H9 (cell line): ENCODE results near the gene STAG2. TPM values are rescaled to one million over a fixed set of nuclear protein-coding genes. Genes with fewer than 3 reads are reported as not detected.

Experiments
- DNase-seq: peaks from one replicate; pipeline ENCODE4 v3.0.0-alpha.2; 2017
- H2AFZ ChIP-seq: one replicate; pipeline ENCODE4 v1.6.1; 2013; ENCODE audit warnings: mild to moderate bottlenecking, low read length, control low read depth, moderate library complexity
- H2AK5ac ChIP-seq: 2 replicates; pipeline ENCODE4 v1.6.1; 2013; ENCODE audit warnings: low read length, control low read depth, mixed read lengths; ENCODE audit not compliant: insufficient read length
- H2BK120ac ChIP-seq: one replicate; pipeline ENCODE4 v1.6.1; 2013; ENCODE audit warnings: low read depth, mild to moderate bottlenecking, low read length, control low read depth, inconsistent platforms; ENCODE audit not compliant: poor library complexity, severe bottlenecking
- H2BK12ac ChIP-seq: 2 replicates; pipeline ENCODE4 v1.6.1; 2013; ENCODE audit warnings: low read length, control low read depth, mixed read lengths, low read depth; ENCODE audit not compliant: insufficient read length
- H2BK15ac ChIP-seq: 2 replicates; pipeline ENCODE4 v1.6.1; 2013; ENCODE audit warnings: low read depth, low read length, control low read depth
- H2BK20ac ChIP-seq: one replicate; pipeline ENCODE4 v1.6.1; 2013; ENCODE audit warnings: low read depth, mild to moderate bottlenecking, low read length, control low read depth, inconsistent platforms; ENCODE audit not compliant: poor library complexity, severe bottlenecking
- H2BK5ac ChIP-seq: 2 replicates; pipeline ENCODE4 v1.6.1; 2013; ENCODE audit warnings: low read length, control low read depth, mixed read lengths; ENCODE audit not compliant: insufficient read length
- H3K14ac ChIP-seq: 2 replicates; pipeline ENCODE4 v1.6.1; 2013; ENCODE audit warnings: low read length, control low read depth; ENCODE audit not compliant: insufficient read depth
- H3K18ac ChIP-seq: 2 replicates; pipeline ENCODE4 v1.6.1; 2013; ENCODE audit warnings: low read depth, mild to moderate bottlenecking, mixed read lengths, low read length, control low read depth; ENCODE audit not compliant: insufficient read length
- H3K23ac ChIP-seq: 2 replicates; pipeline ENCODE4 v1.6.1; 2013; ENCODE audit warnings: low read length, control low read depth, mixed read lengths, low read depth; ENCODE audit not compliant: insufficient read length
- H3K23me2 ChIP-seq: 2 replicates; pipeline ENCODE4 v1.6.1; 2013; ENCODE audit warnings: low read depth, mild to moderate bottlenecking, mixed read lengths, low read length, control low read depth; ENCODE audit not compliant: insufficient read length, poor library complexity, severe bottlenecking
- H3K27ac ChIP-seq: 2 replicates; pipeline ENCODE4 v1.5.1; 2013; ENCODE audit warnings: low read length, control low read depth, mixed read lengths, low read depth; ENCODE audit not compliant: insufficient read length
- H3K27me3 ChIP-seq: 2 replicates; pipeline ENCODE4 v1.6.1; 2013; ENCODE audit warnings: low read length, control low read depth, inconsistent platforms; ENCODE audit not compliant: insufficient read depth
- H3K4ac ChIP-seq: 2 replicates; pipeline ENCODE4 v1.6.1; 2013; ENCODE audit warnings: low read depth, mild to moderate bottlenecking, control low read depth, inconsistent platforms, low read length, moderate library complexity
- H3K4me1 ChIP-seq: 2 replicates; pipeline ENCODE4 v1.6.1; 2013; ENCODE audit warnings: low read length, control low read depth, inconsistent platforms; ENCODE audit not compliant: insufficient read depth
- H3K4me2 ChIP-seq: 2 replicates; pipeline ENCODE4 v1.6.1; 2013; ENCODE audit warnings: low read length, control low read depth, mixed read lengths; ENCODE audit not compliant: insufficient read length, insufficient read depth
- H3K56ac ChIP-seq: 2 replicates; pipeline ENCODE4 v1.6.1; 2013; ENCODE audit warnings: low read depth, mild to moderate bottlenecking, mixed read lengths, low read length, control low read depth; ENCODE audit not compliant: insufficient read length
- H3K79me1 ChIP-seq: 2 replicates; pipeline ENCODE4 v1.6.1; 2013; ENCODE audit warnings: low read depth, mild to moderate bottlenecking, moderate library complexity, low read length, control low read depth, inconsistent platforms; ENCODE audit not compliant: insufficient read depth, poor library complexity, severe bottlenecking
- H3K79me2 ChIP-seq: 2 replicates; pipeline ENCODE4 v1.6.1; 2013; ENCODE audit warnings: low read length, control low read depth, inconsistent platforms; ENCODE audit not compliant: insufficient read depth
- H3K9ac ChIP-seq: 2 replicates; pipeline ENCODE4 v1.6.1; 2013; ENCODE audit warnings: low read length, control low read depth, mixed read lengths; ENCODE audit not compliant: insufficient read length; ENCODE audit errors: extremely low read depth
- H3K9me3 ChIP-seq: one replicate; pipeline ENCODE4 v1.6.1; 2013; ENCODE audit warnings: low read depth, low read length, inconsistent platforms; ENCODE audit not compliant: control insufficient read depth
- H3T11ph ChIP-seq: one replicate; pipeline ENCODE4 v1.6.1; 2013; ENCODE audit warnings: mild to moderate bottlenecking, low read length, control low read depth, inconsistent platforms
- H4K20me1 ChIP-seq: one replicate; pipeline ENCODE4 v1.6.1; 2013; ENCODE audit not compliant: control insufficient read depth, insufficient read length, insufficient read depth
- H4K5ac ChIP-seq: 2 replicates; pipeline ENCODE4 v1.6.1; 2013; ENCODE audit warnings: low read depth, mild to moderate bottlenecking, mixed read lengths, low read length, control low read depth; ENCODE audit not compliant: insufficient read length
- H4K8ac ChIP-seq: replicated peaks from 2 replicates; pipeline ENCODE4 v1.6.1; 2013; ENCODE audit warnings: low read length, control low read depth, mixed read lengths, low read depth; ENCODE audit not compliant: insufficient read length
- H4K91ac ChIP-seq: 2 replicates; pipeline ENCODE4 v1.6.1; 2013; ENCODE audit warnings: low read depth, mild to moderate bottlenecking, moderate library complexity, mixed read lengths, low read length, control low read depth; ENCODE audit not compliant: insufficient read length
- H3K27ac Mint-ChIP-seq, 3 experiments: 2 replicates in 2 of 3; 3 replicates in 1 of 3; pipeline ENCODE4 v1.8.0; 2020 to 2021; ENCODE audit warnings: mixed read lengths in 3 of 3, mild to moderate bottlenecking in 1 of 3, moderate library complexity in 1 of 3
- H3K27me3 Mint-ChIP-seq: 2 replicates; pipeline ENCODE4 v1.8.0; 2021; ENCODE audit warnings: low read depth, mild to moderate bottlenecking, moderate library complexity, mixed read lengths
- H3K36me3 Mint-ChIP-seq, 3 experiments: 2 replicates in 2 of 3; 3 replicates in 1 of 3; pipeline ENCODE4 v1.8.0; 2020 to 2021; ENCODE audit warnings: low read depth in 3 of 3, mixed read lengths in 3 of 3; ENCODE audit not compliant: insufficient read depth in 1 of 3
- H3K4me1 Mint-ChIP-seq, 2 experiments: 2 replicates each; pipeline ENCODE4 v1.8.0; 2020; ENCODE audit warnings: mixed read lengths in 2 of 2
- H3K4me3 Mint-ChIP-seq, 2 experiments: 2 replicates in 1 of 2; 3 replicates in 1 of 2; pipeline ENCODE4 v1.8.0; 2020 to 2021; ENCODE audit warnings: mild to moderate bottlenecking in 2 of 2, mixed read lengths in 2 of 2, moderate library complexity in 1 of 2
- H3K9me3 Mint-ChIP-seq, 2 experiments: 2 replicates in 1 of 2; 3 replicates in 1 of 2; pipeline ENCODE4 v1.8.0; 2020; ENCODE audit warnings: mild to moderate bottlenecking in 2 of 2, mixed read lengths in 2 of 2, moderate library complexity in 1 of 2
- WGBS: extraction: QIAGEN DNeasy Blood & Tissue Kit; methylation state at CpG from one replicate; pipeline ENCODE4 v1.1.7; 2013; ENCODE audit warnings: missing lambda C conversion rate, low lambda C conversion rate, mixed read lengths; ENCODE audit not compliant: insufficient read length; ENCODE audit errors: extremely low coverage; 5-methylcytosine and 5-hydroxymethylcytosine counted together
- total RNA-seq: library from RNA; stranded (reverse); gene quantifications from 2 replicates; pipeline ENCODE4 v1.2.1, GENCODE V29; 2021
- TF ChIP-seq, protein P1 (sequence below): fragments of 200-600 bp; sonication (generic); conservative IDR thresholded peaks from 3 replicates; pipeline ENCODE4 v1.8.0; 2021; ENCODE audit warnings: antibody characterized with exemption, mild to moderate bottlenecking

STAG2 gene
- total RNA-seq, 1 experiment from 2014 or later: 81.6 TPM

DNA sequence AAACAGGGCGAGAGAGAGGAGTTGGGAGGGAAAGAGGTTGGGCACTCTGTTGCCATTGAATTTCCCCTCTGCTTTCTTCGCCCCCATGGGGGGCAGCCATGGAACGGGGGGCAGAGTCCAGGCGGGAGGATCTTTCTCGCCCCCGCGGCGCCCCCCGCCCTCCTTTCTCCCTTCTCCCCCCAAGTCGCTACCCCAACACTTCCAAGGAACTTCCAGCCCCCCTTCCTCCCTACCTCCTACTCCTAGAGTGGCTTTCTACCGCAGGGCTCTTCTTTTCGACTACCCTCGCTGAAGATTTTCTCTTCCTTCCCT, 594 bp upstream of the STAG2 start:
- Histone ChIP-seq H3K79me2 (peaks cover 19% of the 10 kb centered on the region; the same call in 1 of the 2 replicates), H3K79me1 (no peaks in the 10 kb centered on the region), H2BK5ac (peak overlapping the region; percentile 90), H3K14ac (peak overlapping the region; percentile 99), H3K23me2 (peaks cover 6% of the 10 kb centered on the region), H3K23ac (no peak overlapping the region), H2BK15ac (no peak overlapping the region), H4K91ac (peak overlapping the region; percentile 99), H2AK5ac (no peak overlapping the region), H2BK20ac (no peak overlapping the region), H3K9ac (peak overlapping the region; percentile 97), H4K20me1 (no peaks in the 10 kb centered on the region), H2AFZ (no peak overlapping the region), H2BK12ac (no peak overlapping the region), H3K27me3 (no peaks in the 10 kb centered on the region), H3K9me3 (peaks cover 4% of the 10 kb centered on the region), H3T11ph (peak overlapping the region; percentile 92), H3K18ac (peak overlapping the region; percentile 100), H3K4me1 (no peaks in the 10 kb centered on the region), H3K4ac (peak overlapping the region; percentile 84; the same call in 1 of the 2 replicates), H3K27ac (peak overlapping the region; percentile 99), H2BK120ac (peak overlapping the region; percentile 99), H4K8ac (peak overlapping the region; percentile 40), H3K4me2 (peak overlapping the region; percentile 89), H3K56ac (peak overlapping the region; percentile 94), H4K5ac (peak overlapping the region; percentile 93)
- DNase-seq: no peak
- TF ChIP-seq, protein P1, sequence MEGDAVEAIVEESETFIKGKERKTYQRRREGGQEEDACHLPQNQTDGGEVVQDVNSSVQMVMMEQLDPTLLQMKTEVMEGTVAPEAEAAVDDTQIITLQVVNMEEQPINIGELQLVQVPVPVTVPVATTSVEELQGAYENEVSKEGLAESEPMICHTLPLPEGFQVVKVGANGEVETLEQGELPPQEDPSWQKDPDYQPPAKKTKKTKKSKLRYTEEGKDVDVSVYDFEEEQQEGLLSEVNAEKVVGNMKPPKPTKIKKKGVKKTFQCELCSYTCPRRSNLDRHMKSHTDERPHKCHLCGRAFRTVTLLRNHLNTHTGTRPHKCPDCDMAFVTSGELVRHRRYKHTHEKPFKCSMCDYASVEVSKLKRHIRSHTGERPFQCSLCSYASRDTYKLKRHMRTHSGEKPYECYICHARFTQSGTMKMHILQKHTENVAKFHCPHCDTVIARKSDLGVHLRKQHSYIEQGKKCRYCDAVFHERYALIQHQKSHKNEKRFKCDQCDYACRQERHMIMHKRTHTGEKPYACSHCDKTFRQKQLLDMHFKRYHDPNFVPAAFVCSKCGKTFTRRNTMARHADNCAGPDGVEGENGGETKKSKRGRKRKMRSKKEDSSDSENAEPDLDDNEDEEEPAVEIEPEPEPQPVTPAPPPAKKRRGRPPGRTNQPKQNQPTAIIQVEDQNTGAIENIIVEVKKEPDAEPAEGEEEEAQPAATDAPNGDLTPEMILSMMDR: no peak
- no CpG with 5 or more reads among the region's 13 CpGs for WGBS
- Mint-ChIP-seq H3K27me3 (peaks cover 1% of the 10 kb centered on the region; the same call in 1 of the 2 replicates), H3K4me1 (peaks cover 14 to 17% of the 10 kb centered on the region in 2 experiments), H3K27ac (peak overlapping the region; percentile 99 to 100 (median 100)), H3K9me3 (peaks cover 25 to 71% of the 10 kb centered on the region in 2 experiments), H3K36me3 (peaks cover 9 to 14% (median 10%) of the 10 kb centered on the region in 3 experiments), H3K4me3 (peak overlapping the region; percentile 89 to 96)
